ENCODE measurements around the gene EXOSC7.
"Not testable (repeated sequence)": the region's sequence is repeated elsewhere in the genome, so short reads cannot be mapped to it uniquely, and the experiment has no call there.

Gene EXOSC7

DNA sequence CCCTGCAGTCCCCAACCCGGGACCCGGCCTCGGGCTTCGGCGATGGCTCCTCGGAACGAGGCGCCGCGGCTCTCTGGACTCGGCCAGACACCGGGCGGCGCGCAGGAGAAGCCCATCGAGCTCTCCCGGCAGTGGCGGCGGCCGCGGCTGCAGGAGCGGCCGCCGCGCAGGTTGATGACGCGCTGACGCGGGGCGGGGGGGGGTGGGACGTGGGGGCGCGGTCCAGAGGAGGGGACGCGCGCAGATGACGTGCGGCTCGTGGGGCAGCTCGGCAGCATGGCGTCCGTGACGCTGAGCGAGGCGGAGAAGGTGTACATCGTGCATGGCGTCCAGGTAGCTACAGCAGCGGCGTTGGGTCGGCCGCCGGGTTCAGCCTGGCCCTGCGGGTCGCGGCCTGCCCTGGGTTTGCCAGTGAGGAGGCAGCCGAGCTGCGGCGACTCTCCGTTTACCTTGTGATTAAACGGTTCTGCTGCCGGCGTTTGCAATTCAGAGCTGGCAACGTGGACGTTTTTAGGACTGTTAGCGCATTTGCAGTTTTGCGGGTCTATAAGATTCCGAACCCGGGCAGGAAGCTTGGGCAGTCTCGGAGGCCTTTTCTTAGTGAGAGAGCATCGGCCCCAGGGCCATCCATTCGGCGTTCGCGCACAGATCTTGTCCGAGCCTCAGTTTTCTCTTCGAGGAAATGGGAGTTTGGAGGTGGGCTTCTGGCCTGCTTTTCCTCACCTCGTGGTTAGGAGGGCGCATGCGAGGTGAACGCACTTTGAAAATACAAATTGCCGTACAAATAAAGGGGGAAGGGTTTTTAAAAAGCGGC lies at the start of gene EXOSC7, which contains the start of gene ZDHHC3:
TSS of gene EXOSC7 (plus strand) at position 243 of the 814 bp plus-strand sequence. CDS start at position 277, 34 bp downstream.
TSS of gene ZDHHC3 (minus strand) at position 173 of the 814 bp plus-strand sequence. CDS start 16,738 bp downstream, outside the sequence.
- peak; percentile 85 for DNase-seq

DNA sequence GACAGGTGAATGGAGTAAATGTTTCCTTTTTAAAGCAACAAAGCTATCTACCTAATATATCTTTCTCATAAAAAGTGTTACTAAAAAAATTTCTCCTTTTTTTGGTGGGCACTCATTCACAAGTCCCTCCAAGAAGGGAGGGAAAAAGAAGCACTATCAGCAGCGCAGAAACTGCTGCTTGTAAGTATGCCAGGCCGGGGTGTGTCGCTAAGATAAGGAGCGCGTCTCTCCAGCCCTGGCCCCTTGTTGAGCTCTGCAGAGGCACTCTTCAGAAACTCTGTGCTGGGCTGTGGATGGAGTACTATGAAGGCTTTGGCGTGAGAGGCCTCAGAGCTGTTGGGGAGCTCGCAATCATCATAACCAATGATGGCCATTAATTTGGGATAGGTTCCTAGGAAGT lies 49.1 kb upstream of the EXOSC7 start:
- DNase-seq = peak; percentile 96

DNA sequence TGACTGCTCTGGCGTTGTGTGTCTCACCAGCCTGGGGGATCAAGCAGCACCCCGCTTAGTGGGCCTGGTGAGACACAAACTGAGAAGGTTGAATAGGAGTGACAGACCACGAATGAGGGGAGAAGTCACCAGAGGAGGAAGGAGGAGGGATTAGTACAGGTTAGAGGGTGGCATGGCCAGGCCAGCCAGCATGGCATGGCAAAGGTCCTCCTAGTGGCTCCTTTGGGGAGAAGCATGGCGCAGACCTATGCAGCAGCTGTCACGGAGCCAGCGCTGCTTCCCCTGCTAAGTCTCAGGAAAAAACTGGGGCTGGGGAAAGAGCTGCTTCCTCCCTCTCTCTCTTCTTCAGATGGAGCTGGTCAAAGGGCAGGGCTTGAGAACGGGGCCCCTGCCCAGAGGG lies 48.7 kb upstream of the EXOSC7 start:
- DNase-seq = peak; percentile 66

DNA sequence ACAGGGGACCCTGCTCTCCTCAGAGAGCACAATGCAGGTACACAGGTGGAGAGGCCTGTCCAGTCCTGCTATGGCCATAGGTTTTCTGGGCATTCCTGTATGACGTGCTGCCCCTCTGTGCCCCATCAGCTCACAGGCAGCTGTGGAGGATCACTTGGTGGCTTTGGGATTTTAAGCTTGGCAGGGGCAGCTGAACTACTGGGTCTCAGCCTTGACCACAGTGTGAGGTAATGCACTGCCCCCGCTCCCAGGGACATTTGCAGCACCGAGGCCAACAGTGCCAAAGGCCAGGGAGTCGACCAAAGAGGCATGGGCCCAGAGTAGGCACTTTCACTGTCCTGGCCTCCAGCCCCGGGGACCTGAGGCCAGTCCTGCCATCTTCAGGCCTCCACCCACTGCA lies 46.3 kb upstream of the EXOSC7 start:
- DNase-seq = no peak

DNA sequence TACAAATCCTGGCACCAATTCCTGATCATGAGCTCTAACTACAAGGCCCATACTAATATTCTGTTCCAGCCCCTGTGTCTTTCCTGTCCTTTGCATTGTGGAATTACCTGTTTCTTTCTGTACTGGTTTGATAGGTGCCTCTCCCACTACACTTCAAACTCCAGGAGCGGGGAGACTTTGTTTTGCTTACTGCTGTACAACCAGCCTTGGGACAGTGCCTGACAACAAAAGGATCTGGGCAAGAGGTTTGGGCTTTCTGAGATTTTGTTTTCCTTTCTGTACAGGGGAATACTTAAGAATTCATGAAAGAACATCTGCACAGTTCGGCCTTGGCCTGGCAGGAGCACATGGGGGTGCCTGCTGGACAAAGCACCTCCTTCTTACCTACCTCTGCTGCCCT lies 45.1 kb upstream of the EXOSC7 start:
- no peak for DNase-seq

DNA sequence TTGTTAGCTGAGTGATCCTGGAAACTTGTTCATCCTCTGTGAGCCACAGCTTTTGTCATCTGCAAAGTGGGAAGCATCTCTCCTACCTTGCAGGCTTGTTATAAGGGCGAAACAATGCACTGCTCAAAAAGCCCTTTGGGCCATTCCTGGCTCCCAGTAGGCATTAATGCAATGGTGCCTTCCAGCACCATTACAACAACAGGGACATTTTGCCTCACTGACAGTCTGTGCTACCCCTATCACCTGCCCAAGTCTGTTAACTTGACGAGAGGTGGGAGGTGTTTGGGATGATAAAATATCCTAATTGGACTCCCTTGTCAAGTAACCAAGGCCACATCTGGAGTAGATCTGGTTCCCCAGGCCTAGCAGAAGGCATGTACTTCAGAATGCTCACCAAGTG lies 44.3 kb upstream of the EXOSC7 start:
- no peak for DNase-seq

DNA sequence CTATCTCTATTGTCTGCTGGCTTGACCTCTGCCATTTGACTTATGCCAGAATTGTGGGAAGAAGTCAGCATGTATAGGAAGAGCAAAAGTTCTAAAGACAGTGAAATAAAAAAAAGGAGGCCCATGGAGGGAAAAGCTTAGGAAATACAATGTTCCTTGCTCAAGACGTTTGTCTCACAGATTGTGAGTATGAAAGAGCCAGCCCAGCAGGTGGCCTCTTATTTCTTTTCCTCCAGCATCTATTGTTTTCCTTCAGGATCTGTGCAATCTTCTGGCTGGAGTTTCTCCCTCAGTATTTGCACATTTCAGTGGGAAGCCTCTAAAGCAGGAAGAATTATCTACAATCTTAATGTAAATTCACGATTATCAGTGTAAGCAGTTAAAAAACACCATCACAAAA lies 43.8 kb upstream of the EXOSC7 start:
- DNase-seq = no peak

DNA sequence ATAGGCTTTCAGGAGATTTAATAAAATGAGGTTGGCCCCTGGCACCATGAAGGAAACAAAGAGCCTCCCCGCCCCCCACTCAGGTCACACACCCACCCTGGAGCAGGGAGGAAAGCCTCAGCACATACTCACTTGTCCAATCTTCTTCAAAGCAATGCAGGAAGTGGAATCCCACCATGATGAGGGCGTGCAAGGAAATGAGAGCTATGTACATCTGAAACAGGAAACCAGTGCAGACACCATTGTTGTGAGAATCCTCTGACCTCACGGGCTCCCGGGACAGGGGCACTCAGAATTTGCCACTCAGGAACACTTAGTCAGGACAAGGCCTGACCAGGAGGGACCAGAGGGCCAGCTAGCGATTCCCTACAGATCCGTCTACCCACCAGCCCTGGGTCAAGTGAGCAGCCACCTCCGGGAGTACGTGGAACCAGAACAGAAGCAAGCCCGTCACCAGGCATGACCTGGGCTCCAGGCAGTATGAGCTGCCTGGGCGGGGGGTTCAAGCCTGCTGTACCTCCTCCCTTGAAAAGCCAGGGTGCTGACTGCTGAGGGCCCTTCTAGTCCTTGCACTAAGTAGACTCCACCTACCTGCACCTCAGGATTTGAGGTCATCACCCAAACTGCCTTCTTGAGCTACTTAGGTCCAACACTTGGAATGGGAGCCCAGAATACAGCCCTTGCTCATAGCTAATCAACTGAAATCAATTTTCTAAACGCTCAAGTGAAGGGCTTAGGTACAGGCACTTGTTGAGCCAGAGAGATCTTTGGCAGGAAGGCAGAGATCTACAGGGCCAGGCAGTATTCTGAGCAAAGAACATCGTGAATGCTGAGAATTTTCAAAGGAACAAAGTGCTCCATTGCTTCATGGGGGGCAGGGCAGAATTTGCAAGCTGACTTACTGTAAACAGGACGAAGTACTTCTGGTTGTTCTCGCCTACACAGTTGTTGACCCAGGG lies 42.8 kb upstream of the EXOSC7 start:
- no peak for DNase-seq

DNA sequence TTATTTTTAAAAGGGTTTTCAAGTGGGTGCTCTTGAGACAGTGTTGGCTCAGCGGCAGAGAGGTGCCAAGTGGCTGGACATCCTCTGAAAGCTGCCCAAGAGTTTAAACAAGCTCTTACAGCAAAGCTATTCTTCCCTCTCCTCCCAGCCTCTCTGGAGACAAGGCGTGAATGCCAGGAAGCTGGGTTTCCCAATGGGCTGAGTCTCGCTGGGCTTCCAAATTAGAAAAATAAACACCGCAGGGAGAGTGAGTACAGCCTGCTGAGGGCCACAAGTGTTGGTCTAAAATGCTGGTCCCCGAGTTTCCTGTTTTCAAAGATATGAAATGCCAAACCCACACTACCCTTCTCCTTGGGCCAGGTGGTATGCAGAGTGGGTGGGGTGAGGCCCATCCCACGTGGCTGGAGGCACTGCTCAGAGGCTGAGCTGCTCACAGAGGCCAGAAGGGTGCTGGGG lies 36.4 kb upstream of the EXOSC7 start:
- no peak for DNase-seq

DNA sequence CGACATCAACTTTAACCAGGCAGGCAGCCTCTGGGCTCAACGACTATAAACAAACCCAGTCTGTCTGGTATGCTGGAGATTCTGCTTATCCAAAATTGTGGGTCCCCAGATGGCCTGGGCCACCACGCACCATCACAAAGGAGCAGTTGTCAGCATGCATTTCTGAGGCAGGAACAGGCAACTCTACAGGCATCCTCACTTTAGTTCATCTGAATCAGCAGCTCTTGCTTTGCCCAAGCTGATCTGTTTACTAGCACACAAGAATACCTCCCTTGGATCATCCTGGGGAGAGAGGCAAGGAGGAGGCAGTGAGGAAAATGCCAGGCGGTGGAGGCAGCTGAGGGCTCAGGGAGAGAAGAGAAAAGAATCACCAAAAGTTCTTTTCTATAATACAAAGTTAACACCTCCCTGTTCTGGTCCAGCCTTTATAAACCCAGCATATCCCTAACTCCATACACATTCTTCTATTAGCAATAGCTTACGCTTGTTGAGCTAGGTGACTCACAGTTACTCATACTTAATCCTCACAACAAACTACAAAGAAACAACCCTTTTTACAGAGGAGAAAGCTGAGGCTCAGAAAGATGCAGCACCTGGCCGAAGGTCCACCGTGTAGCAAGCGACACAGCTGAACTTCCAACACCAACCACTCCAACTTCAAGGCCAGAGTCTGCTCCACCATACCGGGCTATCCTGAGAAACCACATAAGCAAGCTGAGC lies 33.7 kb upstream of the EXOSC7 start:
- DNase-seq = no peak

DNA sequence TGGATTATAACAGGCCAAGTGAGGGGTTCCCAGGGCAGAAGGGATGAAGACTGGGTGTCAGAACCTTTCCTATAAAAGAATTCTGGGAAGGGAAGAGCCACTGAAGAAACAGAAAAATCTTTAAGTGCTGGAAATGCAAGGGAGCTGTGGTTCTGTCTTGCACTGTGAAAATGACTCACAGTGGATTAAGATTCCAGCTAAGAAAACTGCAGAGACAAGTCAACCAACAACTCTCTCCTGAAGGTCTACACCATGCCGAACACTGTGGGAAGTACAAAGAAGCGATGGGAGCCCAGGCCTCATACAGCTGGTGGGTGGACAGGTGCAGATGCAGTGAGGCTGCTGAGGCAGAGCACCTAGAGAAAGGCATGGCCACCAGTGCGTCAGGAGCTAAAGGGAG lies 27.8 kb upstream of the EXOSC7 start:
- no peak for DNase-seq

DNA sequence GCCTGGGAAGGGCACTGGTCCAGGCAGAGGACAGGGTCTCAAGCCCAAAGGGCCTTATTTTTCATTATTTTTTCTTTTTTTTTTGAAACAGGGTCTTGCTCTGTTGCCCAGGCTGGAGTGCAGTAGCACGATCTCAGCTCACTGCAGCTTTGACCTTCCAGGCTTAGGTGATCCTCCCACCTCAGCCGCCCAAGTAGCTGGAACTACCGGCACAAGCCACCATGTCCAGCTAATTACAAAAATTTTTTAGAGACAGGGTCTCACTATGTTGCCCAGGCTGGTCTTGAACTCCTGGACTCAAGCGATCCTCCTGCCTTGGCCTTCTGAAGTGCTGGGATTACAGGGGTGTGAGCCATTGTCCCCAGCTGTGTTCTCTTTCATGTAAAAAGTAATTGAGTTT lies 26.3 kb upstream of the EXOSC7 start:
- not testable (repeated sequence) for DNase-seq

DNA sequence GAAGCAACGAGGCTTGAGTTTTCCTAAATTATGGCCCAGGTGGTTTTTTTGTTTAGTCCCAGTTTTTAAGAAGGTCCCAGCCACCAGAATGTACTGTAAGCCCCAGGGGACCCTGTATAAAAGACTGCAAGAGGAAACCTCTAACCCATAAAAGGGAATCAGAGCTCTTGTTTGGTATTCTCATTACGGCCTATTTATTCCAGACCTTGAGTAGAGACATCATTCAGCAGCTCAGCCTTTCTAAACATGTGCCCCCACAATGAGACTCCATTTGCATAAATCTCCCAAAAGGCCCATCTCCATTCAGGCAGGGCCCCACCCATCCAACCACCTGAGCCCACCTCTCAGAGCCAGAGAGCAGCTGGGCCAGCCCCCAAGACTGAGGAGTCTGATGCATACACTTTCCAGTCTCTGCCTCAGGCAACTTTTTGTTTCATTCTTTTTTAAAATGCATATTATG lies 25.7 kb upstream of the EXOSC7 start:
- DNase-seq = no peak

DNA sequence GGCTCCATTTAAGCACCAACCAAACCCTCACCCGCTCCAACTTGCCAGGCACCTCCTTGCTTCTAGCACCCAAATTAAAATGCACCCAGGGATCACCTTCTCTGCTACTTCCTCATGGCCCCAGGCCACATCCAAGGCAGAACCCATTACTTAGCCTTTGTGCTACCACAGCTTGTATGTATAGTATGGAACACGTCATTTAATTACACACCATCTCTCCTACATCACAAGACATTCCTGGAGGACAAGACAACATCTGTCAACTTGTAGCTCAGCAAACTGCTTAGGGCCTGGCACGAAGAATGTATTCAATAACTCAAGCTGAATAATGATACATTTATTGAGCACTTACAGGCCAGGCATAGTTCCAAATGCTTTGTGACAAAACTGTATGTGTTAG lies 23.4 kb upstream of the EXOSC7 start:
- no peak for DNase-seq

DNA sequence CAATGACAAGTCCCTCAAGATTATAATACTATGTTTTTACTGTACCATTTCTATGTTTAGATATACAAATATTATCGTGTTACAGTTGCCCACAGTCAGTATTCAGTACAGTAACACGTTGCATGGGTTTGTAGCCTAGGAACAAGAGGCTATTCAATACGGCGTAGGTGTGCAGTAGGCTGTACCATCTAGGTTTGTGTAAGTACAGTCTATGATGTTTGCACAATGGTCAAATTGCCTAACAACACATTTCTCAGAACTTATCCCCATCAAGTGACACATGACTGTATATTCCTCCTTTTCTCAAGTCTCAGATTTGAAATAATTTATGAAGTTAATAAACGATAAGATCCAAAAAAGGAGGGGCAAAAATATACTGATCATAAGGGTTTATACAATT lies 21.7 kb upstream of the EXOSC7 start:
- no peak for DNase-seq

DNA sequence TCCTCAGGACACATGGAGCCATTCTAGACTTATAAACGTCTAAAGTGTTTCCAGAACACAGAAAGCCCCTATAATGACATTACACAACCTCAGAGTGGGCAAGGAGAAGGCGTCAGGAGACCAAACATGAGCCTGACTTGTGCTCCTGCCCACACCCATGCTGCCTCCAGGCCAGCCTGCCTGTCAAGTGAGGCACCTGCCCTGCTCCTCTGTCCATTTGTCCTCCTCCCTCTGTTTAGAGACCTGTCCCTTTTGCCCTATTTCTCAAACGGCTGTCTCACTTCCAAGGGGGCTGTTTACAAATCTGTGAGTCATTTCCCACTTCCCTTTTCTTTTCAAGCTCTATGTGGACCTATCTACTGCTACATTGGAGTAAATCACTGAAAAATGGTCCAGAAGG lies 21.1 kb upstream of the EXOSC7 start:
- DNase-seq = no peak

DNA sequence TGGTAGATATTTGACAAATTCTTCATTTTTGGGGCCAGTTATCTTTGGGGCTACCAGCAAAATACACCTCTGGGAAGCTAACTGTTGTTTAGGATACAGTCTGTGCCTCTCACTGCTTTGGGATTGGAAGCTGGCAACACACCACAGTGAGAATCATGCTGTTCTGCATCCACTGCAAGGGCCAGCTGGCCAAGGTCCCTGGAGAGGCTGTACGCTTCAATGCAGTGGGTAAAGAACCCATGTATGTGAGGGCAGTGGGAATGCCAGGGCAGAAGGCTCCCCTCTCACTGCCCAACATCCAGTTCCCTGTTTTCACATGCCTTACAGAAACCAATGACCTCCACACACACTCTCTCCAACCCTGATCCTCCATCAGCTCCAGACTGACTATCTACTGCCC lies 20.1 kb upstream of the EXOSC7 start:
- no peak for DNase-seq

DNA sequence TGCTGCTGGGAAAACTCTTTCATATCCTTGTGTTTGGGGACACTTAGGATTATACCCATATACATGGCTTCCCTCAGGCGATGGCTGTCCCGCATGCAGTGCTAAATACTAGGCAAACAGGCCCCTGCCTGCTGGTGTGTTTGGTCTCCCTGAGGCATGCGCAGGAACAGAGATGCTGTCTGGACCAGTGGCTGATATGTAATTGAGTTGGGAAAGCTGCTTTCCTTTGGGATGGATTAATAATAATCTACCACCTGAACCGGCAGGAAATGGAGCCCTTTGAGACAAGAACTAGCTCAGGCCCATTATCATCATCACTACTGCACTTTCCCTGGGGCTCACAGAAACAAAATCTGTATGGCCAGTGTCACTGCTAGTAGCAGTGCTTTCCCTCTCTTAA lies 18.1 kb upstream of the EXOSC7 start:
- DNase-seq = no peak

DNA sequence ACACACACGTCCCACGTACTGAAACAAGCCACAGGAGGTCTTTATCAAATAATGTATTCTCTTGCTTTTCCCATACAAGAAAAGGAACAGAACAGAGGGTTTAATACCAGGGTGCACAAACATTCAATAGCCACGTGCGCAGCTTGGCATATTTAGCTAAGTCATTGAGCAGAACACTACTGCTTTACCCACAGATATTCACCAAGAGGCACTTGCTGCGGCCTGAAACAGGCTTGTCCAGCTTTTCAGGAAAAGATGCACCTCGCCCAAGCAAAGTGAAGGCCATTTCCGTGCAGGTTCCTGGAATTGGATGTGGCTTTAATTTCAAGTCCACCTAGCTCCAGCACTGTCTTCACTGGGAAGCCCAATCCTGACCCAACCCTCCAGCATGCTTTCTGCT lies 17.7 kb upstream of the EXOSC7 start:
- DNase-seq = no peak

DNA sequence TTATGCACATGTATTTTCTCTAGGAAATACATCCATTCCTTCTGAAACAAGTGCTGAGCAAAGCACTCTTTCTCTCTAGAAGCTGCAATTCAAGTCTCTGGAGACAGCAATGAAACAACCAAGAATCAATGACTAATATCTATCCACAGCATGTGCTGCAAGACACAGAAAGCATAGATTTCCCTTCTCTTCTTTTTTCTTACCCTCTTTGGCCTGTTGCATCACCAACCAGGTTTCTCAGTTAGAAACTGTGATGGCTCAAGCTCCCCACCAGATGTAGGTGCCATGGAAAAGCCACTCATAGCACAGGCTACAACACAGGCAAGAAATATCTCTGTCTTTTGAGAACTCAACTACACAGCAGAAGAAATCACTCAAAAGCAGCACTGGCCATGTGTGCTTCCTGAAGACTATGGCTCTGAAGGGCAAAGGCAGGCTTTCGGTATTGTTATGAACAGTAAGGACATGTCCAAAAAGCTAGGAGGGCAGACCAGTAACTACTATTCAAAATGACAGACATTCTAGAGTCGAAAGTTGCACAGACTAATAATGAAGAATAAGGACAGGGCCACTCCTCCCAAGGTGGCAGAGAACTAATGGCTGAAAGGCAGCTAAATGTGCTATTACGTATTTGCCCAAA lies 15.5 kb upstream of the EXOSC7 start:
- no peak for DNase-seq

DNA sequence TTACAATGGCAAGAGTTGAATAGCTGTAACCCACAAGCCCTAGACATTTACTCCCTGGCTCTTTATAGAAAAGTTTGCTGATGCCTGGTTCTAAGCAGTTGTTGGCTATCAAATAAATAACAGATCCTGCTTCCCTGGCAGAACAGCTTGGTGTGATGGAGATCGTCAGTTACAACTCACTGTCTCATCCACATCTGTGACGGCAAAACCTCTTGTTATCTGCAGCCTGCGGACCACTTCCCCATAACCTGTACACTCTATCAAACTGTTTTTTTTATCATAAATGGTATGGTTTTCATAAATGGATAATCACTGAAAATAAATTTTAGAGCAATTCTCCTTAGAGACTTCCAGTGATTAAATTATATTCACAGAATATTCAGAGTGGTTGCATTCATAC lies 14.2 kb upstream of the EXOSC7 start:
- DNase-seq = no peak

DNA sequence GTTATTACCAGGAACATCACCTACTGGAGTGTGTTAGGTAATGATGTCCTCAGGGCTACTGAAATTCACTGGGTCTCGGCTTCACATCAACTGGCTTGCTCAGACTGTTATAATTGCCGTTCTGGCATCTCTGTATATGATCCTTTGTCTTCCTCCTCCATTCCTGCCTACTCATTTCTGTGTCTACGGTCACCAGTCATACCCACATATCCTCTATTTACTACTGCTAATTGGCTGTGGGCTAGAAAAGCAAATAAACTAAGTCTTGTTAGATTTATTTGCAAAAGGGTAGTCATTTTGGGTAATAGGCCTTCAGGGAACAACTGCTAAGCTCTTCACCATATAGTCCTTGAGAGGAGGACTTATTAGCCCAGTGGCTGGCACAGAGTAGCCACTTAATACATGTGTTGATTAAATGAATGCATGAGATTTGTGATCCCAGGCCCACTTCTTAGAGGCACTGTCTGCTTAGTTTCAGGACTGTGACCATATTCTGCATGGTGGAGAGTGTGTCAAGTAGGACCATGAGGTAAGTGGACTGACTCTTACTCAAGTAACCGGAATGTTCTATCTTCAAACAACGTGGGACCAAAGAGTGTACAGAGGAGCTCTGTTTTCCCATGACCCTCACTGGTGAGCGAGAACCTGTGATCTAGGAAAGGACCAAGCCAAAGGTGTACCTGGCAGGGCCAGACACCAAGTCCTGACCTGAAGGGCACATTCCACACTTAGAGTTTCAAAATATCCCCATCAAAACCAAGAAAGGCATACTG lies 13.2 kb upstream of the EXOSC7 start:
- DNase-seq = no peak
